GM19467 (cell line): ENCODE measurements around the gene SF3A2.

ENCODE experiments used
- ATAC-seq: cut with Tn5 transposase; IDR thresholded peaks from one replicate; pipeline ENCODE4 v1.9.1; 2021; ENCODE audit warnings: mild to moderate bottlenecking, moderate library complexity; ENCODE audit not compliant: unreplicated experiment

The SF3A2 gene

GRCh38 chr19:2226051-2226839 lies 10.4 kb upstream of the SF3A2 start:
- no peak for ATAC-seq

- ATAC-seq: no peak
These were observed 9.7 kb upstream of the SF3A2 start for GRCh38 chr19:2226840-2227360.

GRCh38 chr19:2227415-2228156 lies 9.0 kb upstream of the SF3A2 start:
- no peak for ATAC-seq

GRCh38 chr19:2228157-2229030 lies 8.2 kb upstream of the SF3A2 start:
- no peak for ATAC-seq

- no peak for ATAC-seq
These were observed 7.3 kb upstream of the SF3A2 start for GRCh38 chr19:2229103-2230032.

GRCh38 chr19:2230033-2230531 lies 6.5 kb upstream of the SF3A2 start:
- no peak for ATAC-seq

- ATAC-seq: no peak
These were observed 5.7 kb upstream of the SF3A2 start for GRCh38 chr19:2230807-2231533.

- no peak for ATAC-seq
These were observed 4.9 kb upstream of the SF3A2 start for GRCh38 chr19:2231621-2232221.

GRCh38 chr19:2232286-2233151 lies 4.1 kb upstream of the SF3A2 start:
- ATAC-seq: no peak

GRCh38 chr19:2233601-2234280 lies 2.9 kb upstream of the SF3A2 start:
- no peak for ATAC-seq

GRCh38 chr19:2234996-2235380 lies 1.6 kb upstream of the SF3A2 start:
- no peak for ATAC-seq

- ATAC-seq: peak; percentile 21
These were observed 1.1 kb upstream of the SF3A2 start for GRCh38 chr19:2235381-2236063.

- ATAC-seq: no peak
These were observed 635 bp upstream of the SF3A2 start for GRCh38 chr19:2236064-2236313.

- no peak for ATAC-seq
These were observed 636 bp downstream of the SF3A2 start for GRCh38 chr19:2237051-2237868.

GRCh38 chr19:2237869-2238153 lies 1.2 kb downstream of the SF3A2 start:
- ATAC-seq: no peak

- ATAC-seq: no peak
These were observed 2.5 kb downstream of the SF3A2 start for GRCh38 chr19:2239173-2239572.
